HG02852 (cell line): ENCODE data around the gene ZFYVE26.
"Not testable (repeated sequence)": the region's sequence is repeated elsewhere in the genome, so short reads cannot be mapped to it uniquely, and the experiment has no call there.

Experiments
- ATAC-seq: cut with Tn5 transposase; IDR thresholded peaks from one replicate; pipeline ENCODE4 v1.9.1; 2021; ENCODE audit warnings: mild to moderate bottlenecking, moderate library complexity; ENCODE audit not compliant: unreplicated experiment

The ZFYVE26 gene

GRCh38 chr14:67759916-67760315, 56.5 kb downstream of the ZFYVE26 start:
- ATAC-seq: no peak

- ATAC-seq: no peak
These were observed 59.2 kb downstream of the ZFYVE26 start for GRCh38 chr14:67757175-67757574.

GRCh38 chr14:67756496-67756895, 59.9 kb downstream of the ZFYVE26 start:
- no peak for ATAC-seq

- no peak for ATAC-seq
These were observed 66.9 kb downstream of the ZFYVE26 start for GRCh38 chr14:67749341-67750084.

GRCh38 chr14:67748312-67748711, 68.1 kb downstream of the ZFYVE26 start:
- no peak for ATAC-seq

GRCh38 chr14:67746927-67747326, 69.5 kb downstream of the ZFYVE26 start:
- no peak for ATAC-seq

GRCh38 chr14:67744046-67744445, 72.3 kb downstream of the ZFYVE26 start:
- ATAC-seq: no peak

GRCh38 chr14:67738740-67739504, 77.5 kb downstream of the ZFYVE26 start:
- ATAC-seq: no peak

GRCh38 chr14:67736771-67737170, 79.6 kb downstream of the ZFYVE26 start:
- ATAC-seq: no peak

GRCh38 chr14:67735336-67736147, 80.8 kb downstream of the ZFYVE26 start:
- ATAC-seq: no peak

GRCh38 chr14:67734675-67735074, 81.7 kb downstream of the ZFYVE26 start:
- no peak for ATAC-seq

GRCh38 chr14:67733616-67734015, 82.8 kb downstream of the ZFYVE26 start:
- no peak for ATAC-seq

GRCh38 chr14:67729072-67729885, 87.1 kb downstream of the ZFYVE26 start:
- no peak for ATAC-seq

GRCh38 chr14:67728258-67728657, 88.1 kb downstream of the ZFYVE26 start:
- no peak for ATAC-seq

- no peak for ATAC-seq
These were observed 89.0 kb downstream of the ZFYVE26 start for GRCh38 chr14:67727361-67727760.

GRCh38 chr14:67725171-67725570, 91.2 kb downstream of the ZFYVE26 start:
- ATAC-seq: no peak

GRCh38 chr14:67722293-67722692, 94.1 kb downstream of the ZFYVE26 start:
- no peak for ATAC-seq

- no peak for ATAC-seq
These were observed 94.5 kb downstream of the ZFYVE26 start for GRCh38 chr14:67721875-67722274.

GRCh38 chr14:67719866-67720265, 96.5 kb downstream of the ZFYVE26 start:
- no peak for ATAC-seq

GRCh38 chr14:67719385-67719784, 97.0 kb downstream of the ZFYVE26 start:
- not testable (repeated sequence) for ATAC-seq

GRCh38 chr14:67718265-67718664, 98.1 kb downstream of the ZFYVE26 start:
- ATAC-seq: no peak
